Ovary (tissue), 9 donors: ENCODE measurements around the gene NR1D1. TPM values are rescaled to one million over a fixed set of nuclear protein-coding genes. Genes with fewer than 3 reads are reported as not detected.

Experiments
- DNase-seq, 5 donors: peaks; one replicate each; pipeline ENCODE4 v3.0.0-alpha.2; 2019 to 2020
- H3K27ac ChIP-seq, 2 donors: fragments of 200-600 bp; one replicate each; pipeline versions ENCODE4 v1.5.1 to v1.8.0; 2019 to 2022
- H3K27me3 ChIP-seq: fragments of 200-600 bp; one replicate; pipeline ENCODE4 v1.8.0; 2022
- H3K36me3 ChIP-seq: fragments of 200-600 bp; sonication (generic); one replicate; pipeline ENCODE4 v1.5.1; 2019
- H3K4me1 ChIP-seq: one replicate; pipeline ENCODE4 v1.8.1; 2013; ENCODE audit warnings: mild to moderate bottlenecking, moderate library complexity; ENCODE audit not compliant: insufficient read depth
- H3K4me3 ChIP-seq: fragments of 200-600 bp; sonication (generic); one replicate; pipeline ENCODE4 v1.5.1; 2017
- H3K9me3 ChIP-seq, 2 donors: fragments of 200-600 bp in 1 of 2; sonication (generic) in 1 of 2; one replicate each; pipeline versions ENCODE4 v1.5.1 to v1.8.1; 2013 to 2019; ENCODE audit warnings: mild to moderate bottlenecking in 1 of 2, moderate library complexity in 1 of 2
- CTCF ChIP-seq, 3 donors: fragments of 450-650 bp in 2 of 3; fragments of 200-600 bp in 1 of 3; IDR thresholded peaks; one replicate each; pipeline versions ENCODE4 v1.5.1 to v1.8.0; 2016 to 2022; ENCODE audit warnings: antibody characterized with exemption in 3 of 3, mild to moderate bottlenecking in 1 of 3
- EP300 ChIP-seq: sonication (generic); formaldehyde crosslinking; IDR thresholded peaks from one replicate; pipeline ENCODE4 v1.6.1; 2017; ENCODE audit warnings: antibody characterized with exemption
- POLR2A ChIP-seq: fragments of 450-650 bp; IDR thresholded peaks from one replicate; pipeline ENCODE4 v1.6.1; 2017; ENCODE audit warnings: antibody characterized with exemption, mild to moderate bottlenecking, moderate library complexity
- WGBS, 3 donors: extraction: QIAGEN DNeasy Blood & Tissue Kit in 1 of 3; methylation state at CpG; one replicate each; pipeline versions ENCODE4 v1.1.5 to v1.1.7; 2013 to 2017; 5-methylcytosine and 5-hydroxymethylcytosine counted together
- intact Hi-C, 4 donors: fragments of 100-400 bp; cut with DNase I; formaldehyde crosslinking; loops; one replicate each; pipeline versions ENCODE4 v1.11.0 to v1.15.1; 2022 to 2023
- polyA plus RNA-seq, 2 donors: library from polyadenylated mRNA; stranded (reverse); fragments of 200-250 nt in 1 of 2; fragments of 350-450 nt in 1 of 2; fragmentation: Illumina TruSeq in 1 of 2; extraction: RNeasy Lipid Tissue Mini Kit (QIAGEN cat#74804) in 1 of 2; gene quantifications; one replicate each; pipeline ENCODE4 v1.2.3, GENCODE V29; 2013 to 2014
- total RNA-seq, 7 donors: library from RNA; depleted of rRNA in 2 of 7; stranded (reverse); fragments of >200 nt in 2 of 7; fragmentation: NEBNext Ultra II Directional in 3 of 7; extraction: Animal tissue kit (Norgen Biotek cat#: 25700) in 3 of 7; gene quantifications; one replicate each; pipeline versions ENCODE4 v1.1.0 to v1.2.4, GENCODE V29; 2016 to 2023
- donor health status: DM: no; HTN: no; CAD: no; lungs with moderate emphysema.
- donor health status: DM: no; HTN: no; CAD: no.
- donor health status: Bipolar disorder and iron deficiency.
- donor health status: DM: yes; HTN: yes; CAD: no.
- donor health status: DM: no; HTN: no; CAD: no.
- donor health status: DM: yes; HTN: yes; CAD: no.

Gene NR1D1
- total and polyA plus RNA-seq, 9 donors: 10.7 to 73.8 (median 23.7) TPM

GRCh38 chr17:40074871-40075200 lies 25.6 kb downstream of the NR1D1 start:
- H3K9me3 ChIP-seq: no peaks in the 10 kb centered on the region
- no peaks in the 10 kb centered on the region for H3K27me3 ChIP-seq
- DNase-seq: no peak
- no peaks in the 10 kb centered on the region for H3K36me3 ChIP-seq
- intact Hi-C loops: loop anchor here in 2 of 4 donors (5.0 kb wide), 2 partner anchors 32 to 37 kb away; no protein-coding TSS in a partner anchor
- peaks cover 47% of the 10 kb centered on the region for H3K4me1 ChIP-seq
- peak overlapping the region in 1 of 2 donors; percentile 89 for H3K27ac ChIP-seq
- TF ChIP-seq CTCF (IDR thresholded peaks at IDR 0.05): no peak
- TF ChIP-seq EP300: no peak
- no peak for TF ChIP-seq POLR2A
- no peak overlapping the region for H3K4me3 ChIP-seq
- WGBS, 3 donors: 24 to 36% (median 24%) methylated on average over 6 of the region's 6 CpGs

- Histone ChIP-seq H3K9me3 (no peaks in the 10 kb centered on the region), H3K27me3 (no peaks in the 10 kb centered on the region), H3K27ac (peak overlapping the region; percentile 89 to 91), H3K4me1 (peaks cover 52% of the 10 kb centered on the region), H3K36me3 (no peaks in the 10 kb centered on the region), H3K4me3 (no peak overlapping the region)
- TF ChIP-seq POLR2A: no peak
- TF ChIP-seq EP300: no peak
- no peak for TF ChIP-seq CTCF (IDR thresholded peaks at IDR 0.05)
- 71 to 84% (median 77%) methylated on average over 7 to 8 of the region's 8 CpGs for WGBS, 3 donors
- peak in 1 of 5 donors; percentile 41 for DNase-seq
- intact Hi-C loops: loop anchor here in 2 of 4 donors (5.0 kb wide), 2 partner anchors 33 to 38 kb away; no protein-coding TSS in a partner anchor
These were observed 26.2 kb downstream of the NR1D1 start for GRCh38 chr17:40074175-40074512.

- Histone ChIP-seq H3K27me3 (no peaks in the 10 kb centered on the region), H3K4me1 (peaks cover 52% of the 10 kb centered on the region), H3K36me3 (no peaks in the 10 kb centered on the region), H3K4me3 (no peak overlapping the region), H3K27ac (peak overlapping the region; percentile 89 to 91), H3K9me3 (no peaks in the 10 kb centered on the region)
- TF ChIP-seq EP300: no peak
- TF ChIP-seq CTCF (IDR thresholded peaks at IDR 0.05): no peak
- no peak for TF ChIP-seq POLR2A
- intact Hi-C loops: loop anchor here in 2 of 4 donors (5.0 kb wide), 2 partner anchors 34 to 39 kb away; no protein-coding TSS in a partner anchor
- no peak for DNase-seq
- 80 to 86% (median 82%) methylated on average over 7 of the region's 7 CpGs for WGBS, 3 donors
These were observed 26.8 kb downstream of the NR1D1 start for GRCh38 chr17:40073454-40074174.

GRCh38 chr17:40072735-40073346 lies 27.5 kb downstream of the NR1D1 start:
- no peak overlapping the region for H3K4me3 ChIP-seq
- H3K27ac ChIP-seq: peak overlapping the region; percentile 89 to 91
- 28 to 36% (median 31%) methylated on average over 8 of the region's 8 CpGs for WGBS, 3 donors
- H3K9me3 ChIP-seq: no peaks in the 10 kb centered on the region
- intact Hi-C loops: loop anchor here in 2 of 4 donors (5.0 kb wide), 2 partner anchors 34 to 39 kb away; no protein-coding TSS in a partner anchor
- TF ChIP-seq POLR2A (no peak), EP300 (no peak), CTCF (IDR thresholded peaks at IDR 0.05) (no peak)
- no peaks in the 10 kb centered on the region for H3K36me3 ChIP-seq
- peak in 4 of 5 donors; percentile 32 to 57 (median 49) for DNase-seq
- peaks cover 56% of the 10 kb centered on the region for H3K4me1 ChIP-seq
- no peaks in the 10 kb centered on the region for H3K27me3 ChIP-seq
